NT2/D1 (cell line): ENCODE measurements around the gene RTL10.
"Not testable (repeated sequence)": the region's sequence is repeated elsewhere in the genome, so short reads cannot be mapped to it uniquely, and the experiment has no call there.

ENCODE experiments used
- DNase-seq: peaks from one replicate; pipeline ENCODE4 v3.0.0-alpha.2; 2011; ENCODE audit warnings: low read depth, low spot score
- H3K27me3 ChIP-seq: 2 replicates; pipeline ENCODE4 v1.6.0; 2011; ENCODE audit warnings: mild to moderate bottlenecking; ENCODE audit not compliant: insufficient read length, insufficient read depth
- H3K36me3 ChIP-seq: 2 replicates; pipeline ENCODE4 v1.6.1; 2011; ENCODE audit warnings: mild to moderate bottlenecking, low read length, mixed read lengths; ENCODE audit not compliant: insufficient read depth, insufficient read length
- H3K4me1 ChIP-seq: 2 replicates; pipeline ENCODE4 v1.5.1; 2011; ENCODE audit not compliant: insufficient read depth, insufficient read length
- H3K4me3 ChIP-seq: 2 replicates; pipeline ENCODE4 v1.5.1; 2011; ENCODE audit warnings: low read depth; ENCODE audit not compliant: insufficient read length
- H3K9ac ChIP-seq: 2 replicates; pipeline ENCODE4 v1.6.0; 2011; ENCODE audit warnings: low read depth; ENCODE audit not compliant: insufficient read length
- H3K9me3 ChIP-seq: 2 replicates; pipeline ENCODE4 v1.5.1; 2011; ENCODE audit warnings: mild to moderate bottlenecking, low read length; ENCODE audit not compliant: insufficient read depth
- SUZ12 ChIP-seq: IDR thresholded peaks from 2 replicates; pipeline ENCODE4 v1.6.1; 2011; ENCODE audit not compliant: insufficient read length, insufficient read depth; ENCODE audit errors: extremely low read depth
- YY1 ChIP-seq: IDR thresholded peaks from 2 replicates; pipeline ENCODE4 v1.6.1; 2011; ENCODE audit not compliant: insufficient read length, insufficient read depth
- ZNF274 ChIP-seq: IDR thresholded peaks from 2 replicates; pipeline ENCODE4 v1.6.1; 2011; ENCODE audit warnings: mild to moderate bottlenecking, low read depth, low read length

Gene RTL10

DNA sequence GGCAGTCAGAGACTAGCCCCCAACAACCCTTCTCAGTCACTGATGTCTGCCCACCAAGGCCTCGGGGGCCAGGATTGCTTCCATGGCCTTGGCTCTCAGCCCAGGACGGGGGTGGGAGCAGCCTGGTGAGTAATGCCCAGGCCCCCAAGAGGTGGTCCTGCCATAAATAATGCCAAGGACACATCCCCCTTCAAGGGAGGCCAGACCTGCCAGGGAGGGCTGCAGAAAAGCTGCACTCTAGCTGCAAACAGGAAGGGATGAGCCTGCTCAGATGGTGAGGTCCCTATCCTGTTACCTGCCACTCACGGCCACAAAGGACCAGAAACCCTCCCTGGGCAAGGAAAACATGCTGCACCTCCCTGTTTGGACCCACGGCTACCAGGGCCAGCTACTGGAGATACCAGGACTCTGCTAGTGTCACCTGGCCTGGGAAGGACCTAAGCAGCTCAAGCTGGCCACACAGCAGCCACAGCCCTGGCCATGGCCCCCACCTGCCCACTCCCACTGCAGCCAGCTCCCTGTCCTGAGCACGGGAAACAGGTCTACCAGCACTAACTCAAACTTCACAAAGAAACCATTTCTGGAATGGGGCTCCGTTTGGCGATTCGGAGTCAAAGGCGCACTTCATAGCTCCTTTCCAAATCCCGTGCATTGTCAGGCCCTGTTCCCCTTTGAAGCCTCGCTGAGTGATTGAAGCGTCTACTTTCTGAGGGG lies 12.1 kb downstream of the RTL10 start:
- H3K9ac ChIP-seq: no peak overlapping the region
- H3K9me3 ChIP-seq: peaks cover 7% of the 10 kb centered on the region; the same call in 1 of the 2 replicates
- H3K4me3 ChIP-seq: no peak overlapping the region
- peaks cover 12% of the 10 kb centered on the region for H3K4me1 ChIP-seq
- H3K36me3 ChIP-seq: peaks cover 20% of the 10 kb centered on the region
- no peak for DNase-seq
- H3K27me3 ChIP-seq: no peaks in the 10 kb centered on the region
- TF ChIP-seq ZNF274 (no peak), YY1 (no peak)

DNA sequence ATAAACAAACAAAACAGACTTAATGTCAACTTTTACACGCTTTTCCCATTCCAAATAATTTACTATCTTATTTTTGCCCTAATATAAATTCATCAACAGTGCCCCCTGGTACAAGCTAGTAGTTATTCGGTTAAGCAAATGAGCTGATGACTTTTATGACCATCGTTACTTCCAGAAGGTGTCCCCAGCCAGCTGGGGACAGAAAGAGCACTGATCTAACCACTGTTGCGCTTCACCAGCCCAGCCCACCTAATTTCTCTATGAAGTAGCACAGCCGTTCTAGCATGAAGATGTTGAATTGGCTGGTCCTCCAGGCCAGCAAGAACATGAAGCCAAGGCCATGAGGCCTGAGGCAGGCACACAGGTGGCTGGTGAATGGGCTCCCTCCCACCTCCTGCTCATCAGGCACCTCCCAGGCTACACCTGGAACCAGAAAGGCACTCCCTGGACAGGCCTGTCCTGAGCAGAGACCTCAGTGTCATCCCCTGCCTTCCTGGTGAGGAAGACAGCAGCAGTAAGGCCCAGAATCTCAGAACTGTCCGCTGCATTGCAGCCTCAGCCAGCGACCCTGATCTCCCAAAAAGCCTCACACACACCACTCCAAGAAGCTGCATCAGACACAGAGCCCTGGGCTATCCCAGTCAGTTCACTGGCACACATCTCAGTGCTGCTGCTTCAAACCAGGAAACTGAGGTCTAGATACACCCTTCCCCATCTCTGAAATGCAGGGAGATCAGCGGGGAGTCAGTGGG lies 12.9 kb downstream of the RTL10 start:
- Histone ChIP-seq H3K4me1 (peaks cover 12% of the 10 kb centered on the region), H3K36me3 (peaks cover 13% of the 10 kb centered on the region), H3K4me3 (no peak overlapping the region), H3K9ac (no peak overlapping the region), H3K9me3 (no peaks in the 10 kb centered on the region; the same call in 1 of the 2 replicates), H3K27me3 (no peaks in the 10 kb centered on the region)
- TF ChIP-seq ZNF274: no peak
- TF ChIP-seq SUZ12: no peak
- no peak for TF ChIP-seq YY1
- no peak for DNase-seq

- Histone ChIP-seq H3K36me3 (peaks cover 12% of the 10 kb centered on the region), H3K27me3 (no peaks in the 10 kb centered on the region), H3K9ac (no peak overlapping the region), H3K4me1 (peaks cover 12% of the 10 kb centered on the region), H3K9me3 (no peaks in the 10 kb centered on the region), H3K4me3 (no peak overlapping the region)
- TF ChIP-seq SUZ12 (no peak), YY1 (no peak), ZNF274 (no peak)
- DNase-seq: no peak
These were observed 13.6 kb downstream of the RTL10 start for GRCh38 chr22:19840955-19841640.

DNA sequence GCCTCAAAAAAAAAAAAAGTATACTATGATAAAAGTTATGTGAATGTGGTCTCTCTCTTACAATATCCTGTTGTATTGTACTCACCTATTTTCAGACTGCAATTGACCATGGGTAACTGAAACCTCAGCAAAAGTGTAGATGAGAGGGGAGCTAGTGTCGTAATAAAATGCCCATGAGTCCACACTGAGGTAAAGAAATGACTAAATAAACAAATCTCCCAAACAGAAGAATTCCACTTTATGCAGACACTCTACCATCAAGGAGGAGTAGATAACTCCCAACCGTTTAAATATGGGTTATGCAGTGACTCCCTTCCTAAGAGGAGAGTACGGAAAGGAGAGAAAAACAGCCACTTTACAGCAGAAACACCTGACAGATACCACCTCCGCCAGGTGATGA lies 14.6 kb downstream of the RTL10 start:
- Histone ChIP-seq H3K9ac (no peak overlapping the region), H3K27me3 (no peaks in the 10 kb centered on the region), H3K36me3 (peaks cover 11% of the 10 kb centered on the region), H3K9me3 (no peaks in the 10 kb centered on the region), H3K4me3 (no peak overlapping the region), H3K4me1 (peaks cover 9% of the 10 kb centered on the region)
- DNase-seq: no peak
- TF ChIP-seq YY1: no peak
- TF ChIP-seq SUZ12: no peak
- no peak for TF ChIP-seq ZNF274

DNA sequence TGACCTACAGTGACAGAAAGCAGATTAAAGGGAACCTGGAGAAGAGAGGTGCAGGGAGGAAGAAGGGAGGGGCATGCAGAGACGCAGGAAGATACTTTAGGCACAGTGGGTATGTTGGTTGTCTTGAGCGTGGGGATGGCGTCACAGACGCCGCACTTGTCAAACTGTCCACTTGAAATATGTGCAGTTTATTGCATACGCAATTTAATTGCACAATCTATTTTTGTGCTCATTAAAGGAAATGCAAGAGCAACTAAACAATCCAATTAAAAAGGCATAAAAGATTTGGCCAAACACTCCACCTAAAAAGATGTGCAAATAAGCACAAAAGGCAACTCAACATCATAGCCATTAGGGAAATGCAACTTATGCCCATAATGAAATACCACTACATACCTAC lies 16.8 kb downstream of the RTL10 start:
- H3K36me3 ChIP-seq: no peaks in the 10 kb centered on the region
- no peaks in the 10 kb centered on the region for H3K9me3 ChIP-seq
- H3K4me1 ChIP-seq: peaks cover 3% of the 10 kb centered on the region
- H3K27me3 ChIP-seq: no peaks in the 10 kb centered on the region
- no peak for DNase-seq
- TF ChIP-seq SUZ12 (no peak), YY1 (no peak), ZNF274 (no peak)
- no peak overlapping the region for H3K4me3 ChIP-seq
- H3K9ac ChIP-seq: no peak overlapping the region

DNA sequence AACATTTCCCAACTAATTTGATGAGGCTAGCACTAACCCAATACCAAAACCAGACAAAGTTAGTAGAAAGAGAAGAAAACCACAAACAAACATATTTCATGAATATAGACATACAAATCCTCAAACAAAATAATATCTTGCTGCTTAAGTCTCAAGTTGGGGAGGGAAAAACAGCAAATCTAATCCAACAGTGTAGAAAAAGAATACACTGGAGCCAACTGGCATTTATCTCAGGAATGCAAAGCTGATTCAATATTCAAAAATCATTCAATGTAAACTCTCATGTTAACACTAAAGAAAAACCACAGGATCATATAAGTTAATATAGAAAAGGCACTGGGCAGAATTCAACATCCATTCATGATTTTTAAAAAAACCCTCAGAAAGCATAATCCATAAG lies 18.2 kb downstream of the RTL10 start:
- no peak overlapping the region for H3K9ac ChIP-seq
- H3K9me3 ChIP-seq: no peaks in the 10 kb centered on the region
- DNase-seq: no peak
- TF ChIP-seq SUZ12 (no peak), ZNF274 (no peak), YY1 (no peak)
- H3K4me3 ChIP-seq: no peak overlapping the region
- H3K27me3 ChIP-seq: no peaks in the 10 kb centered on the region
- H3K4me1 ChIP-seq: no peaks in the 10 kb centered on the region
- no peaks in the 10 kb centered on the region for H3K36me3 ChIP-seq

- DNase-seq: no peak
- H3K4me1 ChIP-seq: no peaks in the 10 kb centered on the region
- H3K9me3 ChIP-seq: no peaks in the 10 kb centered on the region
- no peak overlapping the region for H3K9ac ChIP-seq
- H3K4me3 ChIP-seq: no peak overlapping the region
- H3K27me3 ChIP-seq: no peaks in the 10 kb centered on the region
- H3K36me3 ChIP-seq: no peaks in the 10 kb centered on the region
- TF ChIP-seq SUZ12: no peak
- no peak for TF ChIP-seq ZNF274
- no peak for TF ChIP-seq YY1
These were observed 20.1 kb downstream of the RTL10 start for GRCh38 chr22:19834599-19834998.

DNA sequence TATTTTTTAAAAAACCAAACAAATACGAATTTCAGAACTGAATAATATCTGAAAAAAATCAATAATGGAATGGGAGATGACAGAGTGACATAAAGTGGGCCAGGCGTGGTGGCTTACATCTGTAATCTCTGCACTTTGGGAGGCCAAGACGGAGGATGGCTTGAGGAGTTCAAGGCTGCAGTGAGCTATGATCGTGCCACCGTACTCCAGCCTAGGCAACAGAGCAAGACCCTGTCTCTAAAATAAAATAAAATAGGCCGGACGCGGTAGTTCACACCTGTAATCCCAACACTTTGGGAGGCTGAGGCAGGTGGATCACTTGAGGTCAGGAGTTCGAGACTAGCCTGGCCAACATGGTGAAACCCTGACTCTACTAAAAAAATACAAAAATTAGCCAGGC lies 21.3 kb downstream of the RTL10 start:
- H3K4me3 ChIP-seq, H3K27me3 ChIP-seq, H3K9ac ChIP-seq, H3K36me3 ChIP-seq, DNase-seq, H3K9me3 ChIP-seq, H3K4me1 ChIP-seq: not testable (repeated sequence)
